PC-3 (cell line): Measurements from ENCODE around the gene FES.

Experiments used
- CTCF ChIP-seq: fragments of 300-600 bp; sonication (generic); conservative IDR thresholded peaks from 2 replicates; pipeline ENCODE4 v1.5.1; 2017; ENCODE audit warnings: antibody characterized with exemption, low read depth, mild to moderate bottlenecking, low read length
- EZH2 ChIP-seq: fragments of 300-600 bp; sonication (generic); IDR thresholded peaks from one replicate; pipeline ENCODE4 v1.6.1; 2017; ENCODE audit warnings: antibody characterized with exemption, mild to moderate bottlenecking, low read length; ENCODE audit not compliant: unreplicated experiment
- EZH2phosphoT487 ChIP-seq: fragments of 300-600 bp; sonication (generic); IDR thresholded peaks from 2 replicates; pipeline ENCODE4 v1.6.1; 2018; ENCODE audit warnings: mild to moderate bottlenecking, antibody characterized with exemption, low read length, borderline replicate concordance

GRCh38 chr15:90864507-90864906 lies 19.8 kb upstream of the FES start:
- no peak for TF ChIP-seq CTCF
- TF ChIP-seq EZH2phosphoT487 = no peak
- TF ChIP-seq EZH2 = no peak
